CD1c-positive myeloid dendritic cell (primary cell): ENCODE data around the gene DNAJC4.

Source experiments
- DNase-seq: peaks from one replicate; pipeline ENCODE4 v3.0.0-alpha.2; 2016; ENCODE audit errors: extremely low spot score

DNAJC4 gene

DNA sequence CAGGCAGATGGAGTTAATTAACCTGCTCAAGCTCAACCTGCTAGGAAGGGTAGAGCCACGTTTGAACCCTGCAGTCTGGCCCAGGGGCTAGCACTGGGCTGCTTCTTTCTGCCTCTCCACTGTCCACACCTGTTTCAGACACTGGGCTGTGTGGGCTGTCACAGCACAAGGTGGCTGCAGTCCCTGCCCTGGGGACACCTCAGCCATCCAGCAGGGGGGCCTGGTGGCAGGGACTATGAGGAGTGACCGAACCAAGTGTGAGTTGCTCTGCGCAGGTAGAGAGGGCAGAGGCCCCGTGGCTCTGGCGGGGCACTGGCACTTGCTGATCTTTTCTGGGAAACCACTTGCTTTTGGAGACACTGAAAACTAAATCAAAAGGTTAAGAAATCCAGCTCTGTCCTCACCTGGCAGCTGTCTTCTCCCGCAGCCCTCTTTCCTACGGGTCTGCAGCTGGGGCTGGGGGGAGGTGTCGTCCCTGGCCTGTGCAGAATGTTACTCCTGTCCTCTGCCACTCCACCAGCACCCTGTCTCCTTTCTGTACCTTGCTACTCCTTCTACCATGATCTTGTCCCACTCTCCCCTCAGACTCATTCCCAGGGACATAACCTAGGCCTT, 48.3 kb downstream of the DNAJC4 start:
- no peak for DNase-seq

DNA sequence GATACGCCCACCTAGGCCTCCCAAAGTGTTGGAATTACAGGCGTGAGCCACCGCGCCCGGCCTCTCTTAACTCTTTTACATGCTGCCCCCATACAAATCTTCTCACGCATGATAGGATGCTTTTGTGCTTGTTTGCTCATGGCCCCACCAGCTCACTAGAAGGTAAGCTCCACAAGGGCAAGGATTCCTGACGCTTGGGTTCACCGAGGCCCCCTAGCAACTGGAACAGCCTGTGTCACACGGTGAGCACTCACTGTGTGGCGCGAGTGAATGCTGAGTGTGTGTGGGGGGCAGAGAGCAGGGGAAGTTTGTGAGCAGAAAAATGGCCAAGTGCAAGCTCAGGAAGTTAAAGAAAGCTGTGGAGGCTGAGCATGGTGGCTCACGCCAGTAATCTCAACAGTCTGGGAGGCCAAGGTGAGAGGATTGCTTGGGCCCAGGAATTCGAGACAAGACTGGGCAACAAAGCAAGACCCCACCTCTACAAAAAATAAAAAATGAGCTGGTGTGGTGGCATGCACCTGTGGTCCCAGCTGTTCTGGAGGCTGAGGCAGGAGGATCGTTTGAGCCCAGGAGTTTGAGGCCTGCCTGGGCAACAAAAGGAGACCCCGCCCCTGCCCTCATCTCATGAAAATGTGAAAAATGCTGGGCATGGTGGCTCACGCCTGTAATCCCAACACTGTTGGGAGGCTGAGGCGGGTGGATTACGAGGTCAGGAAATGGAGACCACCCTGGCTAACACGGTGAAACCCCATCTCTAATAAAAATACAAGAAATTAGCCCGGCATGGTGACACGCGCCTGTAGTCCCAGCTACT, 51.8 kb downstream of the DNAJC4 start:
- DNase-seq = no peak

GRCh38 chr11:64283092-64283491, 52.7 kb downstream of the DNAJC4 start:
- no peak for DNase-seq
